HG02610 (cell line): ENCODE results near the gene GOLGA8B.
"Not testable (repeated sequence)": the region's sequence is repeated elsewhere in the genome, so short reads cannot be mapped to it uniquely, and the experiment has no call there.

ENCODE experiments used
- ATAC-seq: cut with Tn5 transposase; IDR thresholded peaks from one replicate; pipeline ENCODE4 v1.9.1; 2021; ENCODE audit warnings: mild to moderate bottlenecking, moderate library complexity; ENCODE audit not compliant: unreplicated experiment

Gene GOLGA8B

DNA sequence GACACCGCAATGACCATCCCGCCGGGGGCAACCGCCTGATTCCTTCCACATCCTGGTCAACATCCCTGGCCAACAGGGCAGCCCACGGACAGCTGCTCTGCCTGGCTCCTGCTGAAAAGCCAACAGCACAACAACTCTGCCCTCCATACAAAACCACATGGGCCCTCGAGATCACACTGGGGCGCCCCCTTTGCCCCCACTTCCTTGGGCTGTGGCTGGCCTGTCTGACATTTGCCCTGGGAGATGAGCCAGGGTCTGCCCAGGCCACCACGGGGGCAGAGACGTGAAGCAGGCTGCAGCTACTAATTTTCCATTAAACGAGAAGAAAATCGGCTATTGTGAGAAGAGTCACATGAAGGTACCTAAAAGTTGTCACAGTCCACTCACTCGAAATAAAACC lies 16.3 kb downstream of the GOLGA8B start:
- not testable (repeated sequence) for ATAC-seq

DNA sequence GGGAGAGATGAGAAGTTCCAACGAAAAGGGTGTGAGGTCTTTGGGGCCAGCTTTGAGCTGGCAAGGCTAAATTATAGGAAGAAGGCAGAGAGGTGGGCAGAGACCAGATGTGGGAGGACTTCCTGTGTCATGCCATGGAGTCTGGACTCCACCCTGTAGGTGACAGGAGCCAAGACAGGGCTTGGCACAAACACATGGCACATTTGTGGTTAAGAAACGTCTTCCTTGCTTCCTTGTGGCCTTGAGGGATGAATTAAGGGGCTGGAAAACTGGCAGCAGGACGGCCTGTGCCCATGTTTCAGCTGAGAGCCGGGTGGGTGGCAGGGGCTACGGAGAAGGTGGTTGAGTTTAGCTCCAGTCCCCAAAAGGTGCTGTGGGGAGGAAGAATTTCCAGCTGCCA lies 18.7 kb downstream of the GOLGA8B start:
- ATAC-seq: not testable (repeated sequence)

DNA sequence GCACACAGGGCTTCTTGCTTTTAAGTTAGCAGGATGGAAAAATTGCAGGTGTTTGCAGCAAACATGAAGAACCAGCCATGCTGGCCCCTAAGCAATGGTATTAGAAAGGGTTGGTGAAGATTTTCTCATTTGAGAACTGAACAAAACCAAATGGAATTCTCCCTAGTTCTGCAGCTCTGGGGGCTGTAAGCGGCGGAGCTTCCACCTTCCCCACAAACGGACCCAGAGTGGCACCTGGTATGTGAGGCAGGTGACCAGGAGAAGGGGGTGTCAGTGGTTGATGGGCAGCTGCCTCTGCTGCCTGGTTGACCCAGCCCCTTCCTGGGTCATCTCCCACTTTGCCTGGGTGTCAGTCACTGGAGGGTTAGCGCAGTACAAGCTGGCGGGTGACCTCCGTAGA lies 22.6 kb downstream of the GOLGA8B start:
- not testable (repeated sequence) for ATAC-seq

DNA sequence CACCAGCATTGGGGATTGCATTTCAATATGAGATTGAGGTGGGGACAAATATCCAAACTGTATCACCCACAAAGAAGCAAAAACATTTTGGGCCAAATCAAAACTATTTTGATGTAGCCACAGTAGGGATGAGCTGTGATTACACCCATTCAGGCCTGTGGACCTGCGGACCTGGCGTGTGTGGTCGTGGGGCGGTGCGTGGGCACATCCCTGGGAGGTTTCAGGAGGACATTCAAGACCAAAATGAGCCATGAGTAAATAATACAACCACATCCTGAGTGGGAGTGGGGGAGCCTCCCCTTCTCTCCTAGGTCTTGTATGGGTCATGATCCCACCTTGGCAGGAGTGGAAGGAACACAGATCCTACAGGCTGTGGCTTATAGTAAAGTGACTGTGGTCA lies 23.7 kb downstream of the GOLGA8B start:
- not testable (repeated sequence) for ATAC-seq

DNA sequence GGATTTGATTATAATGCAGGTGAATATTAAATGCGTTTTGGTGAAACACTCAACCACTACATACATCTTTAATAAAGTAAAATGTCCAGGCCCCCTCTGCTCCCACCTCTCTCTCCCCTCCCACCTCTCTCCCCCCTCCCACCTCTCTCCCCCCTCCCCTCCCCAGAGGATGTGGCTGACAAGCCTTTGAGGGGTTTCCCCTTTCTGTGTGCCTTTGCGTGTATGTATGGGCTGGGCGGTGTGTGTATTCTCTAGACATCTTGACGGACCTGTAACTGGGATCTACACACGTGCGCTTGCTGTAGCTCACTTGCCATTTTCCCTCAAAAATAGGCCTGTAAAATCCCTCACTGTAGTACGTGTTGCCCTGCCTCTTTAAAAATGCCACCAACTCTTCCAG lies 28.3 kb downstream of the GOLGA8B start:
- ATAC-seq: not testable (repeated sequence)

DNA sequence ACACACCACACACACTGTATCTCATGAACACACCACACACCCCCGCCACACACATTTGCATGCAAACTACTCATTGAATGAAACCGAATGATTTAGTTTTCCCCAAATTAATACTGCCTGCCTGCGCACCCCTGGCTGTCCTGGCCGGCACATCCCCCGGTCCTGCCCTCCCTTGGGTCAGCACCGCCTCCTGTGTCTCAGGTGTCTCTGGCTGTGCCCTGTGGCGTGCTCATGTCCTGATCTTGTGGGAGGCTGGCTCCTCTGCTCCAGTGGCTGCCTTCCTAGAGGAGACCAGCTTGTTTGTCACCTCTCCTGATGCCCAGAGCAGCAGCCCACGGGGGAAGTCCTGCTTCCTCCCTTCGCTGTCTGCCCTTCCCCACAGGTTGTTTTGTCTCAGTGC lies 28.7 kb downstream of the GOLGA8B start:
- ATAC-seq: not testable (repeated sequence)

DNA sequence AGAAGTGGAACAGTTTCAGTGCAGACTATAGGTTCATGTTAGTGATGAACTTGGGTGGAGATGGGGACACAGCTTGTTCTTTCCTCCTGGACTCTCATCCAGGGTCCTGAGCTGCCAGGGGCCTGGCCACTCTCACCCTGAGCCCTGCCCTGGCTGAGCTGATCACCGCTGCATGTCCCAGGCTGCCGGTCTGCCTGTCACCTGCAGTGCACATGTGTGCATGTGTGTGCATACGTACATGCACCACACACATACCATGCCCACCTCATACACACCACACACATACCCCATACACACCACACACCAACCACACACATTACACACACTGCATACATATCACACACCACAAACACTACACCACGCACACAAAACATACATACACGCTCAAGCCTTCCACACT lies 29.3 kb downstream of the GOLGA8B start:
- ATAC-seq: not testable (repeated sequence)

DNA sequence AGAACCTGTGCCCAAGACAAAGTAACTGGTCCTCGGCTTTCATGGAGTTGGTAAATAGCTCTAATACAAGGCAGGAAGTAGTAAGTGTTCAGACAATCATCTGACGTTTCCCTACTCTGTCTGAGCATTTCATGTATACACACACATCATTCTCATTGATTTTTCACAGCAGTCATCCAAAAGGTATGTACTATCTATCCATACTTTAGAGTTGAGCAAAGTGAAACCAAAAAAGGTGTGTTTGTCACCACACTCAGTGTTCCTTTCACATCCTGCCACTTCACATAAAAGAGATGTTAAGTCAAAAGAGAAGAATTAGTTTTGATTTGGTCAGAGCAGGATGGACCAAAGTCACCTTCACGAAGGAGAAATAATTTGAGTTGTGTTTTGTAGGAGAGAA lies 33.3 kb downstream of the GOLGA8B start:
- ATAC-seq: peak; percentile 62

DNA sequence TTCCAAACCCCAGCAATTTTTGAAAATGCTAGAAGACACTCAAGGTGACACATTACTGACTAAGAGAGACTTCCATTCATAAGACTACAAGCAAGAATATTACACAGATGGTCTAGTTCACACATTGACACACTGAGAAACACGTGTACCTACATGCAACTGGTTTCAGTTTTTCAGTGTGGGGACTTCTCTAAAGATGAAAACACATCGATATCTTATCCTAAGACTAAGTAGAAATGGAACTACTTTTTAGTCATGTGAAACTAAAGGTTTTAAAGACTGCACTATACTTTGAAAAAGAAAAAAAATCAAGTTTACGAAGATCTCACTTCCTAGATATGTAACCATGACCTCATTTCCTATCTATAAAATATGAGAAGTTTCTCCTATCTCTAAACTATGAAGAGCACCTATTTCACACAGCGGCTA lies 34.1 kb downstream of the GOLGA8B start:
- peak; percentile 67 for ATAC-seq

DNA sequence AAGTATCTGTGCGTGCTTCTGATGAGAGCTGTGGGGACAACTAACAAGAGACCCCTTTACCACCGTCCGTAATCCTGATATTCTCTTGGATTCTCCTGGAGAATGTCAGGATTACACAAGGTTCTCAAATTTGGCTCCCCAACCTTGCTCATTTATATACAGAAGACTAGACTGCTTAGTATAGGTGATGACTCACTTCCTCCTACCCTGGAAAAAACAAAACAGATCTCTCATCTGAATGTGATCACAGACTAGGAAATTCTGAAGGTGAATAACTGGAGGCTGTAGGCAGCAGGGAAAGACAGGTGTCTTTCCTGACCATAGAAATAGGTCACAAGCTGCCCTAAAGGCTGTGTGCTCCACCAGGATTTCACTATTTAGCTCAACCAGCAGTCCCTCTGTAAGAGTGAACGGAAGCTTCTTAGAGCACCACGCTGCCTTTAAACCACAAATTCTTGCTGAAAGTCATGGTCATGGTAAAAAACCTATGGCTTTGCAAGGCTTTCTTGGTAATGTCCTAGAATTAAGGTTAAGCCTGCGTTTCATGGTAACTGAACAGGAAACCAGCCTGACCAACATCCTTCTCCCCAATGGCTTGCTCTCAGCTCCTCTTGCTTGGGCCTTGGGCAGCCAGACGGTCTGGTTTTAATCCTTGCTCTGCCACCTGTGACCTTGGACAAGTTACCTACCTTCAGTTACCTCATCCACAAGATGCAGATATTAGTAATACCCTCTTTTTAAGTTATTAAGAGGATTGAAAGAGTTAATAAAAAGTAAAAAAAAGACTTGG lies 39.4 kb downstream of the GOLGA8B start:
- ATAC-seq: peak; percentile 66

DNA sequence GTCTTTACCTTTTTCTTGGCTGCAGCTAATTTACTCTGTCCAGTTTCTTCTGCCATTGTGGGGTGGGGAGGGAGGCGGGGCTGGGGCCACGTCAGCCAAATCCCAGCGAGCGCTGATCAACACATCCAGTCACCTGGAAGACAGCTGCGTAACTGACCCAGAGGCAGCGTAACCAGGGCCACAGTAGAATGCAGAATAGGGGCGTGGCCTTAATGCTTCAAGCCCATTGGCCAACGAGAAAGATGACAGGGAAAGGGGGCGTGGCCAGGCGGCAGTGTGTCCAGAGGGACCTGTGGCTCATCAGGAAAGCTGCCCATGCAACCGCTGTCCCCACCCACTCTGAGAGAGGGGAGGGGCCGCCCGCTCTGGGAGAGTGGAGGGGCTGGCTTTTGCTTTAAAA lies 47.6 kb downstream of the GOLGA8B start:
- not testable (repeated sequence) for ATAC-seq
